Gastroesophageal sphincter (tissue), 3 donors: ENCODE data around the gene ZNF784.

ENCODE experiments used
- POLR2AphosphoS5 ChIP-seq: sonication (generic); formaldehyde crosslinking; IDR thresholded peaks from one replicate; pipeline ENCODE4 v1.6.1; 2017; ENCODE audit warnings: antibody characterized with exemption
- TF ChIP-seq, protein P1 (sequence below), 4 experiments: fragments of 200-600 bp in 2 of 4; fragments of 450-650 bp in 2 of 4; sonication (generic) in 1 of 4; IDR thresholded peaks; one replicate each; pipeline ENCODE4 v1.5.1; 2017 to 2019; ENCODE audit warnings: antibody characterized with exemption in 4 of 4, mild to moderate bottlenecking in 2 of 4, moderate library complexity in 2 of 4

DNA sequence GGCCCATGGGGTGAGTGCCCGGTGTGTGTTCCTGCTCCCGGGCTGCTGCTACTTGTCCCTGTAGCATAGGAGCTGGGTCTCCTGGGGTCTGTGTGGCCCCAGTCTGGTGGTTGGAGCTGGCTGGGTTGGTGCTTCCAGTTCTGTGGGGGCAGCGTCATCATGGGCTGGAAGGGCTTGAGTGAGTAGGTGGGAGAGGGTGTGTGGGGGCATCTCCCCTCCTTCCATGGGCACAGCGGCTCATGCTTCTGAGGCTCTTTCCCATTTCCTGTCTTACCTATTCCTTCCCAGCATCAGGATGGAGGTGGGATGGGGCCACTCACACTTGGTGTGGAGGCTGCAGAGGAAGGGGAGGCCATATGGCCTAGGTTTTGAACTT lies 42.6 kb upstream of the ZNF784 start:
- TF ChIP-seq, protein P1, sequence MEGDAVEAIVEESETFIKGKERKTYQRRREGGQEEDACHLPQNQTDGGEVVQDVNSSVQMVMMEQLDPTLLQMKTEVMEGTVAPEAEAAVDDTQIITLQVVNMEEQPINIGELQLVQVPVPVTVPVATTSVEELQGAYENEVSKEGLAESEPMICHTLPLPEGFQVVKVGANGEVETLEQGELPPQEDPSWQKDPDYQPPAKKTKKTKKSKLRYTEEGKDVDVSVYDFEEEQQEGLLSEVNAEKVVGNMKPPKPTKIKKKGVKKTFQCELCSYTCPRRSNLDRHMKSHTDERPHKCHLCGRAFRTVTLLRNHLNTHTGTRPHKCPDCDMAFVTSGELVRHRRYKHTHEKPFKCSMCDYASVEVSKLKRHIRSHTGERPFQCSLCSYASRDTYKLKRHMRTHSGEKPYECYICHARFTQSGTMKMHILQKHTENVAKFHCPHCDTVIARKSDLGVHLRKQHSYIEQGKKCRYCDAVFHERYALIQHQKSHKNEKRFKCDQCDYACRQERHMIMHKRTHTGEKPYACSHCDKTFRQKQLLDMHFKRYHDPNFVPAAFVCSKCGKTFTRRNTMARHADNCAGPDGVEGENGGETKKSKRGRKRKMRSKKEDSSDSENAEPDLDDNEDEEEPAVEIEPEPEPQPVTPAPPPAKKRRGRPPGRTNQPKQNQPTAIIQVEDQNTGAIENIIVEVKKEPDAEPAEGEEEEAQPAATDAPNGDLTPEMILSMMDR (IDR thresholded peaks at IDR 0.05), result no peak
- no peak for TF ChIP-seq POLR2AphosphoS5
